Spinal cord (tissue), 10 donors: Measurements from ENCODE around the gene FRAS1. TPM values are rescaled to one million over a fixed set of nuclear protein-coding genes. Genes with fewer than 3 reads are reported as not detected.

Source experiments
- DNase-seq, 6 donors: peaks; one replicate each; pipeline versions ENCODE4 v3.0.0 to v3.0.0-alpha.2; 2013 to 2015; ENCODE audit warnings: low spot score in 6 of 6, low read depth in 4 of 6
- H3K27ac ChIP-seq: one replicate; pipeline ENCODE4 v1.5.1; 2013; ENCODE audit warnings: low read depth, low read length, control low read depth
- H3K27me3 ChIP-seq: one replicate; pipeline ENCODE4 v1.6.1; 2013; ENCODE audit warnings: low read length; ENCODE audit not compliant: control insufficient read depth, insufficient read depth
- H3K36me3 ChIP-seq: one replicate; pipeline ENCODE4 v1.6.1; 2013; ENCODE audit warnings: low read length; ENCODE audit not compliant: control insufficient read depth, insufficient read depth
- H3K4me1 ChIP-seq: one replicate; pipeline ENCODE4 v1.6.1; 2013; ENCODE audit warnings: low read length; ENCODE audit not compliant: control insufficient read depth, insufficient read depth
- H3K4me3 ChIP-seq: one replicate; pipeline ENCODE4 v1.5.1; 2013; ENCODE audit warnings: low read depth, low read length, control low read depth
- H3K9me3 ChIP-seq: one replicate; pipeline ENCODE4 v1.6.1; 2013; ENCODE audit warnings: low read length; ENCODE audit not compliant: control insufficient read depth, insufficient read depth
- WGBS: methylation state at CpG from one replicate; pipeline ENCODE4 v1.1.5; 2013; ENCODE audit warnings: missing lambda C conversion rate; ENCODE audit not compliant: insufficient coverage; 5-methylcytosine and 5-hydroxymethylcytosine counted together
- polyA plus RNA-seq, 2 donors: library from polyadenylated mRNA; unstranded; fragments of 120-200 nt; gene quantifications; one replicate each; pipeline ENCODE4 v1.2.1, GENCODE V29; 2013; ENCODE audit not compliant: insufficient read length in 2 of 2
- total RNA-seq, 2 donors: library from RNA; depleted of rRNA in 1 of 2; stranded (reverse); fragments of 120-200 nt in 1 of 2; fragments of >200 nt in 1 of 2; gene quantifications; one replicate each; pipeline versions ENCODE4 v1.2.3 to v1.2.4, GENCODE V29; 2013 to 2014
- donor health status: healthy.

FRAS1 gene
- total and polyA plus RNA-seq, 4 donors = 7.5 to 24.0 (median 16.5) TPM

DNA sequence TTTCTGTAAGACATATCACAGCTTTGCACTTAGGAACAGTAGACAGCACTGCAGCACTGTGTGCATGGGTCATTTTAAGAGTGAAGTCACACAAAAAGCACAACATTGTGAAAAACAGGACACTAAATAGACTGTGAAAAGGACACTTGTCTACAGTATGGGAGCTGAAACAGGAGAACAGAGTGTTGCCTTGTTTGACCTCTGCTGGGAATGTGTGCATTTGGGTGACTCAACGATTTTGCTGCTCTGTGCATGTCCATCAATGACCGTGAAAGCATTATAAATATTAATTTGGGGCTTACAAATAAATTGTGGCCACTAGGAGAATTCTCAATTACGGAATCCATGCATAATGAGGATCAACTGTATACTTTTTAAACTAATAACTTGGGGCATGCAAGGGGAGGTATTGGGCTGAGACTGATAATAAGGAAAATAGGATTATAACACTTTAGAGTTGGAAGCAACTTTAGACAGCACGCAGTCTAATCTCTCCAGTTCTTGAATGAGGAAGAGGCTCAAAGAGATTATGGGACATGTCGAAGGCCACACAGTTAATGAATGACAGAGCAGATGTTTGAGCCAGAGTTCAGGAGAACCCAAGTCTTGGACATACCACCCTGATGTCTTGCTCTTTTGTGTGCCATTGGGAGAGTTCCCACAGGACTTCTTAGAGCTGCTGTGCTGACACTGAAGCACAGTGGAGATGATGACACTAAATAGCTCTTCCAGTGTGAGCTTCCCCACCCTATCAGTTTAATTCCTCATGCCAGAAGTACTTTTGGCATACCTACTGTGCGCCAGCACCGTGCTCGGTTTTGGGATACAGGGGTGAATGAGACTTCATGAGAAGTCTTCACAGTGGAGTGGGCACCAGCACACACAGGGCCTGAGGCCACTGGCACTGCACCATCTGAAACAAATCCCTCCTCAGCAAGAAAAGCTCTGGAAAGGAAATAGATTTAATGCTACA, 79.3 kb downstream of the FRAS1 start:
- DNase-seq = no peak
- Histone ChIP-seq H3K36me3 (no peaks in the 10 kb centered on the region), H3K27me3 (no peaks in the 10 kb centered on the region), H3K4me1 (no peaks in the 10 kb centered on the region), H3K27ac (no peak overlapping the region), H3K4me3 (no peak overlapping the region), H3K9me3 (no peaks in the 10 kb centered on the region)
- 88% methylated on average over 5 of the region's 8 CpGs for WGBS

DNA sequence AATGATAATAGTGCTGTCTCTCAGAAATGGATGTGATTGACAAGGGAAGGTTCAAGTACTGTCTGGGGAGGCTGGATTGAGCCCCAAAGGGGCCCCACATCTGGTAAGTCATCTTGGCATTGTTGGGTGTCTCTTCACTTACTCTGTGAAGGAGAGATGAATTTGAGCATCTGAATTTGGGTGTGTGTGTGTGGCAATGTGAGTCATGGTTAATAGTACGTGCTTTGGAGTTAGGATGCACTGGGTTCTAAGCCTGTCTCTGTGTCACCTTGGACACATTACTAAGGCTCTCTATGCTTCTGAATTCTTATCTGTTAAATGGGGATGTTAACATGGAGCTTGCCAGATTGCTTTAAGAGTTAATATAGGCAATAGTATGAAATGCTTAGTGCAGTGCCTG, 80.4 kb downstream of the FRAS1 start:
- WGBS = no CpG with 5 or more reads among the region's 1 CpG

DNA sequence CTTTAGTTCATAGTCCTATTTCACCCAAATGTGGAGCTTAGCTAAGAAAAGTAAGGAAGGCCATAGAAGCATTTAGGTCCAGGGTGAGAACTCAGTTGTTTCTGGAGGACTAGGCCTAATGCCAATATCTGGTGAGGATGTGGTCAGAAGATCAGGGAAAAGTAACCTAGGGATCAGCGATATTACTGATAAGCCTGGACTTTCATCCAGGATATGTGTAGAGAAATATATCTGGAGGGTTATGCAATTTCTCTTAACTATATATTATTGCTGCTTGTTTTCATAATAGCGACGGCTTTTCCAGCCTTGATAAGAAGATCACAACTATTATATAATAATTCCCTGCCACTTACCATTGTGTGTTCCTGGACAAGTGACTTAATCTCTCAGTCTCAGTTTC, 81.1 kb downstream of the FRAS1 start:
- Histone ChIP-seq H3K27ac (no peak overlapping the region), H3K9me3 (no peaks in the 10 kb centered on the region), H3K4me3 (no peak overlapping the region), H3K27me3 (no peaks in the 10 kb centered on the region), H3K36me3 (no peaks in the 10 kb centered on the region), H3K4me1 (no peaks in the 10 kb centered on the region)
- DNase-seq = no peak
- no CpG with 5 or more reads among the region's 3 CpGs for WGBS

More for the DNA sequence above, 80.4 kb downstream of the FRAS1 start:
- no peaks in the 10 kb centered on the region for H3K4me1 ChIP-seq
- no peak overlapping the region for H3K27ac ChIP-seq
- H3K27me3 ChIP-seq = no peaks in the 10 kb centered on the region
- DNase-seq = no peak
- H3K4me3 ChIP-seq = no peak overlapping the region
- no peaks in the 10 kb centered on the region for H3K36me3 ChIP-seq
- no peaks in the 10 kb centered on the region for H3K9me3 ChIP-seq

DNA sequence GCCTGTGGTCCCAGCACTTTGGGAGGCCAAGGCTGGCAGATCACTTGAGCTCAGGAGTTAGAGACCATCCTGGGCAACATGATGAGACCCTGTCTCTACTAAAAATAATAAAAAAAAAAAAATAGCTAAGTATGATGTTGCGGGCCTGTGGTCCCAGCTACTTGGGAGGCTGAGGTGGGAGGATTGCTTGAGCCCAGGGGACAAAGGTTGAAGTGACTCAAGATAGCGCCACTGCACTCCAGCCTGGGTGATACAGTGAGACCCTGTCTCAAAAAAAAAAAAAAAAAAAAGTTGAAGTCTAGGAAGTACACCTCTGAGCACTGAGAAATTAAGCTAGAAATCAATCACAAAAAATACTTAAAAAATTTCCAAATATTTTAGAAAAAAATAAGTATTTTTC, 86.5 kb downstream of the FRAS1 start:
- Histone ChIP-seq H3K36me3 (no peaks in the 10 kb centered on the region), H3K4me1 (no peaks in the 10 kb centered on the region), H3K4me3 (no peak overlapping the region), H3K27ac (no peak overlapping the region), H3K9me3 (no peaks in the 10 kb centered on the region), H3K27me3 (no peaks in the 10 kb centered on the region)
- no peak for DNase-seq
- 100% methylated on average over 2 of the region's 2 CpGs for WGBS

DNA sequence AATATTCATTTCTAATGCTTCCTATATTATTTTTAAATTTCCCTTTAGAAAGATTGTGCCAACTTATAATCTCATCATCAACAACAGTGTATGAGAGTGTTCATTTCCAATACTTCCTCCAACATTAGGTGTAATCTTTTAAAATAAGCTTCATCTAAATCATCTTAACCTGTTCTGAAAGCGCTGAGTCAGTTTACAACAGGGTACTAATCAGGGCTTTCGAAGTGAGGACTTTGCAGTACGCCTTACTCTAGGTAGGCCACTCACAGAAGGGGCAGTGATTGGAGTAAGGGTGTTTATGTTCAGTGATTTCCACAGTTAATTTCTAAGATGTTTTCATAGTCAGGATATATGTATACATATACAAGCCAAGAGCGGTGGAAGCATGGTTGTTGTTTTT, 87.9 kb downstream of the FRAS1 start:
- no CpG with 5 or more reads among the region's 4 CpGs for WGBS

DNA sequence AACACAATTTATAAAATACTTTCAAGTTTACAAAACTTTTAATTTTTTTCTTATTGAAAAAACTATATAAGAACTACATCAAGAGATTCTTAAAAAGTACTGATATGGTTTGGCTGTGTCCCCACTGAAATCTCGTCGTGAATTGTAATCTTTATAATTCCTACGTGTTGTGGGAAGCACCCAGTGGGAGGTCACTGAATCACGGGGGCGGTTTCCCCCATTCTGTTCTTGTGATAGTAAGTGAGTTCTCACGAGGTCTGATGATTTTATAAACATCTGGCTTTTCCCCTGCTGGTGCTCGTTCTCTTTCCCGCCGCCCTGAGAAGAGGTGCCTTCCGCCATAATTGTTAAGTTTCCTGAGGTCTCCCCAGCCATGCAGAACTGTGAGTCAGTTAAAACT, 88.5 kb downstream of the FRAS1 start:
- no peaks in the 10 kb centered on the region for H3K27me3 ChIP-seq
- no peak overlapping the region for H3K27ac ChIP-seq
- 57% methylated on average over 8 of the region's 10 CpGs for WGBS
- H3K36me3 ChIP-seq = no peaks in the 10 kb centered on the region
- no peak for DNase-seq
- no peaks in the 10 kb centered on the region for H3K4me1 ChIP-seq
- no peaks in the 10 kb centered on the region for H3K9me3 ChIP-seq
- H3K4me3 ChIP-seq = no peak overlapping the region

More for the DNA sequence above, 87.9 kb downstream of the FRAS1 start:
- Histone ChIP-seq H3K4me1 (no peaks in the 10 kb centered on the region), H3K27me3 (no peaks in the 10 kb centered on the region), H3K27ac (no peak overlapping the region), H3K36me3 (no peaks in the 10 kb centered on the region), H3K9me3 (no peaks in the 10 kb centered on the region), H3K4me3 (no peak overlapping the region)
- DNase-seq = no peak

DNA sequence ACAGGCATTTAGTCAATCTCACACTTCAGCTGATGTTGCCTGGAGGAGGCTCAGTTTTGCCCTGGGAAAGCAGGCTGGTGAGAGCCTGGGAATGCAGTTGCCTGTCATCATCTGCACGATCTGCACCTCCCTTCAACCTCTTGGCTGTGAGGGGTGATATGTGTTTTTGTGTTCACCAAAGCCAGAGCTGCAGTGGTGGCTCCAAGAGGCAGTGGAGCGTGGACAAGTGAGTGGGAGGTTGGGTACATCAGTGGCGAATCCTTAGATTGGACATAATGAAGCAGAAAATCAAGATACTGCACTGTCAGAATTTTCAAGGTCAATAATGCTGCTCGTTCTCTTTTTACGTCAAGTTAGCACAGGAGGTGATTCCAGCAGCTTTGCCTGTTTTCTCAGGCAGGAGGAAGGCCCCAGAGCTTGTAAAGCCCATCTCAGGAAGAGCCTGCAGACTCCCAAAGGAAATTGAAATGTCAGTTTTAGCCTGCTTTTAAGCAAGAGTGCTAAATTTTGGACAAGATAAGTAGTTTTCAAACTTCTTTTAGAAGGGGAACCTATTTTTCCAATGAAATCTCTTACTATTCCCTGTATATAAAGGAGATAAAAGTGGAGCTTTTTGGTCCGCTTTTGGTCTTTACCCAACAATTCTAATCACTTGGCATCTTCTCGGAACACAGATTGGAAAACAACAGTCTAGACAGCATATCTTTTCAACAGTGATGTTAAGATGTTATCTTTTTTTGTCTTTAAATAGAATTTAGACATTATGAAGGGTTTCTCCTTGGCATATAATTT, 92.8 kb downstream of the FRAS1 start:
- Histone ChIP-seq H3K9me3 (no peaks in the 10 kb centered on the region), H3K4me1 (no peaks in the 10 kb centered on the region), H3K4me3 (no peak overlapping the region), H3K27me3 (no peaks in the 10 kb centered on the region), H3K27ac (no peak overlapping the region), H3K36me3 (no peaks in the 10 kb centered on the region)
- WGBS = 50% methylated on average over 4 of the region's 7 CpGs
- DNase-seq = peak in 2 of 6 donors; percentile 30 to 44

DNA sequence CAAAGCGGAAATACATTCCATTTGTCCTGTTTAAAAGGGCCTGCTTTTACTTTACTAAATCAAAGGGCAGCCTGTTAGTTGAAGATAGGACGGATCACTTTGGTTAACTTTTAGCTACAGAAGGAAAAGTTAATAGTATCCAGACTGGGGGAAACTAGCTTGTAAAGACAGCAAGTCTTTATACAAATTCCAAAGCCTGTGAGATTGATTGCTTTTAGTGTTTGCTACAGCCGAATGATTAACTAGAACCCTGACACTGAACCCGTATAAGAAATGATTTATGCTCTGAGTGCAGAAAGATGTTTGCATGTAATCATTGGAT, 93.4 kb downstream of the FRAS1 start:
- H3K27me3 ChIP-seq = no peaks in the 10 kb centered on the region
- no peak overlapping the region for H3K27ac ChIP-seq
- DNase-seq = no peak
- no peak overlapping the region for H3K4me3 ChIP-seq
- no peaks in the 10 kb centered on the region for H3K4me1 ChIP-seq
- H3K36me3 ChIP-seq = no peaks in the 10 kb centered on the region
- WGBS = no CpG with 5 or more reads among the region's 4 CpGs
- no peaks in the 10 kb centered on the region for H3K9me3 ChIP-seq

DNA sequence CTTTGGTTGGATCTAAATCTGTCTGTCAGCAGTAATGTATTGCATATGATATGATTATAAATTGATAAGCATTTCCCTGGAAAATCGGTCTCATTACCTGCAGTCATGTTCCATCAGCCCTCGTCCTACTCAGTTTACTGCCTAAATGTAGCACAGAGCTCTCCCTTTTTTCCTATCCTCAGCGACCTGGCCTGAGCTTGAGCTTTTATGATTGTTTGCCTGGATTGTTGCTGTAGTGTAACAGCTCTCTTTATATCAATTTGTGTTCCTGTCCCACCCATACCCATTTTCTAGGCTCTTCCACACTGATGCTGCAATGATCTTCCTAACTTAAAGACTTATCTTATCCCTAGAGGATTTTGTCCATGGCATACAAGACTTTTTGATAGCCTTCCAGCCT, 95.7 kb downstream of the FRAS1 start:
- H3K4me1 ChIP-seq = no peaks in the 10 kb centered on the region
- no peak for DNase-seq
- no peaks in the 10 kb centered on the region for H3K9me3 ChIP-seq
- no peak overlapping the region for H3K27ac ChIP-seq
- no peak overlapping the region for H3K4me3 ChIP-seq
- no CpG with 5 or more reads among the region's 3 CpGs for WGBS
- no peaks in the 10 kb centered on the region for H3K27me3 ChIP-seq
- H3K36me3 ChIP-seq = no peaks in the 10 kb centered on the region
